ENCODE measurements around the gene GNL3L.

- TF ChIP-seq CTCF (IDR thresholded peaks at IDR 0.05; ENCODE audit: borderline replicate concordance, extremely low read depth, low read length, poor library complexity, severe bottlenecking) (no peak), EZH2 (IDR thresholded peaks at IDR 0.05; ENCODE audit: borderline replicate concordance, low read depth, low read length, severe bottlenecking) (no peak)
Observed at GRCh38 chrX:54492340-54492739, 37.7 kb upstream of the GNL3L start.
